ENCODE results near the gene TCEA3.

Gene TCEA3

DNA sequence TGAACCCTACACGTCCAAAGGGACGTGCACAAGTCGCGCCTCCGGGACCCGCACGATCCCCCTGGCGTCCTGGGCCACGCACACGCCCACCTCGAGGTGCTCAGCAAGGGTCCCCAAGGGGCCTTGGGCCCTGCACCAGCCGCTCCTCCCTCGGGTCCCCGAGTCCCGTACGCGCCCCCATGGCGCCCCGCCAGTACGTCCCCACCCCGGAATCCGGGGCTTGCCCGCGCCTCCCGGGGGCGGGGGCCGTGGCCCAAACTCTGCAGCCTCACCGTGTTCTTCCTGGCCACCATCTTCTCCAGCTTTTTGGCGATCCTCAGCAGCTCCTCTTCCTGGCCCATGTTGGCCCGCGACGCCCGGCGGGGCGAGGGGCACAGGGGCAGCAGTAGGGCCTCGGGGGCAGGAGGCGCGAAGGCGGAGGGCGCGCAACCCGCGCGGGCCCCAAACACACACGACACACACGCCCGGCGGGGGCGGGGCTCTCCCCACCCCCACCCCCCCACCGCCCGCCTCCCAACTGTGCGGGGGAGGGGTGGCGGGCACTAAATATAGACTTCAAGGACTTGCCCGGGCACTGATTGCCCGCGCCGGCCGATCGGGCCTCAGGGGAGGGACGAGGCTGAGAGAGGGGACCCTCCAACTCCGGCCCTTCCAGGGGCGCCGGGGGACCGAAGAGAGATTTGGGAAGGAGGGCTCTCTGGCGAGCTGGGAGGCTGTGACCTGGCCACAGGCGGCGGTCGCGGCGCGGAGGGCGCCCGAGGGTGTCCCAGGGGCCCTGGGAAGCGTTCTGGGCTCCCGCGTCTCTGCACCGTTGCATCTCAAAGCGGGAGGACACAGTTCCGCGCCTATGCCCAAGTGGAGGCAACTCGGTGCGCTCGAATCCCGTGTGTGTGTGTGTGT, at the start of gene TCEA3:
TCEA3 (minus strand) TSS at position 456 of the 900 bp plus-strand sequence; CDS start at position 341, 115 bp downstream.
- no peak for DNase-seq

DNA sequence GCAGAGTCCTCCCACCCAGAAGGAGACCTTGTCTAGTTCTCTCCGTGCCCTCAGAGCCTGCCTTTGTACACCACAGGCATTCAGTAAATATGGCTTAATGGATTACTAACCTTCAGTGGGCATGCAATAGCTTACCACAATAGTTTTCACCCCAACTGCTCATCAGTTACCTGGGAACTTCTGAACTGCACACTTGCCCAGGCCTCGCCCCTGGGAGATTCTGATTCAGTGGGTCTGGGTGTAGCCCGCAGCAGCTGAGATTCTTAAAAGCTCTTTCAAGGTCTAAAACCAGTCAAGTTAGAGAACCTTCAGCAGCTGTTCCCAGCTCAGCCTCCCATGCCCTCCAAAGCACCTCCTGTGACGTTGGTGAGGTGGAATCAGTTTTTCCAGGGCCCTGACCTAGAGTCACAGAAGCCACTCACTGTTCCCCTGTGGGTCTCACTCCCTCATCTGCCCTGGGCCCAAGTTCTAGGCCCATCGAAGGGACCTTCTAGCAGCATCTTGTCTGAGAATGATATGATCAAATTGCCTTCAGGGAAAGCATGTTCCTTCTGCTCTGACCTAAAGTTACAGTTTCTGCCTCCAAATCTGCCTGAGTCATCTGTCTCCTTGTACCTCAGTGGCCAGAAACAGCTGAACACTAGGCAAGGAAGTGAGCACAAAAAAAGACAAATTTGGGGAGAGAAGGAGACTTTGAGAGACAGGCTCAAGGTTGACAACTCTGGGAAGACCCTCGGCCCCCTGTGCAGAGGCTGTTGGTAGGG, 48.7 kb upstream of the TCEA3 start:
- no peak for DNase-seq

DNA sequence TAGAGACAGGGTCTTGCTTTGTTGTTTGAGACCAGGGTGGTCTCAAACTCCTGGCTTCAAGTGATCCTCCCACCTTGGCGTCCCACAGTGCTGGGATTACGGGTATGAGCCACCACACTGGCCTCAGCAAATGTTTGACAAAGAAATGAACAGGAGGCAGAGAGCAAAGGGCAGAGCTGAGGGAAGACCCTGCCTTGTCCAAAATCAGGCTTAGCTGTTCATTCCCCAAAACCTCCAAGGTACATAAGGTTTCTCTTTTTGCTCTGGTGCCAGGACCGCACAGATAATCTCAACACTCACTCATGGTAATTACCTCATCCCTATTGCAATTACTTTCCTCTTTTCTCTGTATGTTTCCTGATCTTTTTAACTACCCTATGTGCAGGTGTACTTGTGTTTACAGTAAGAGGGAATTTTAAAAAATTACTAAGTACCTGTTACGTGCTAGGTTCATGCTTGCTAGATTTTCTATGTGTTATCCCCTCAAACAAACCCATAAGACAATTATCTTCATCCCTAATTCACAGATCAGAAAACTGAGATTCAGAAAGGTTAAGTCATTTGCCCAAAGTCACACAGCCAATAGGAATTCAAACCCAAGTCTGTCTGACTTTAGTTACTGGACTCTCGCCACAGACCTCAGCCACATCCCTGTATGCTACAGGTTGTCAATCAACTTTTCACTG, 47.9 kb upstream of the TCEA3 start:
- no peak for DNase-seq

DNA sequence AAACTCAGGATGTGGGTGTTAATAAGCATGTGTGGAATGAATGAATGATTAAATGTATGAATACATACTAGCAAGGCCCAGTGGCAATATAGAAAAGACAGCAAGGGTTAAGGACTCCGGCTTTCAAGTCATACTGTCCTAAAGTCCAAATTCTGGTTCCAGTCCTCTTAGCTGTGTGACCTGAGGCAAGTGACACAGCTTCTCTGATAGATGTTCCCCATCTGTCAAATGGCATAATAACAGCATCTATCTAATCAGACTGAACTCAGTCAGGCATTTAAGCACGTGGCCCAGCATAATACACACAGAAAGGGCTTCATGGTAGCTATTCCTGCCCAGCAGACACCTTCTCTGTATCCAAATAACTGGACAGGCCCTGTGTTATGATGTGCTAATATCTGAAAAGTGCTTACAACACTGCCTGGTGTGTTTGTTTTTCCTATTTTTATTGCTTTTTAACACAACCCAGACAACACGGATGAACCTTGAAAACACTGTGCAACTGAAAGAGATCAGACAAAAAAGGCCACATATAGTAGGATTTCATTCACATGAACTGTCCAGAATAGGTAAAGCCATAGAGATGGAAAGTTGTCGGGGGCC, 47.0 kb upstream of the TCEA3 start:
- DNase-seq, result no peak

DNA sequence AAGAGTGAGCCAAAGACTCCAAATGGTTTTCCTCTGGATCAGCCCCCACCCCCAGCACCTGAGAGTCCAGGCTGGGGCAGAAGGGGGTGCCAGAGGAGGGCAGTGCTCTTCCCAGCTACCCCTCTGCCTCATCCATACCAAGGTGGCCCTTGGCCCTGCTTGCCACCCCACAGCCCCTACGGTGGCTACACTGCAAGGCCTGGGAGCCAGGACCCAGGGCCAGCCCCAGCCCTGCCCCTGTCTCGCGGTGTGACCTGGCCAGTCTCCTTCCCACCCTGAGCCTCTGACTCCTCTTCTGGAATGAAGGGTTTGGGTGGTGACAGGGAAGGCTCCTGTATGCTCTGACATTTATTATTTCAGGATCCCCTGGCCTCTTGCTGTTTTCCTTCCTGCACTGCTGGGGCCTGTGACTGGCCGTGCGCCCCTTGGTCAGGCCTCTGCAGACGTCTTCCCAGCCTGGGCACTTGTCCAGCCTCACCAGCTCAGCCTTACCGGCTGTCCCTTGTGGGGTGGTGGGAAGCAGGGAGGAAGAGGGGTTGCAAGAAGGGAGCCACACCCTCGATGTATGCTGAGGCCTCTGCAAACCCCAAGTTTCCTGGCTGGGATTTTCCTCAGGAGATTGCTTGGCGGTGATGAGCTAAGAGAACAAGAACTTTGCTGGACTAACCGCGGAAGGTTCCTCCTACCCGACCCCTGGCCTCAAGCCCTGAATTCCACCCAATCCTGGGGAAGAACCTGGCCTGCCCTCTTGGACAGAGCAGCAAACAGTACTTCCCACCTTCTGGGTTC, 45.9 kb upstream of the TCEA3 start:
- no peak for DNase-seq

DNA sequence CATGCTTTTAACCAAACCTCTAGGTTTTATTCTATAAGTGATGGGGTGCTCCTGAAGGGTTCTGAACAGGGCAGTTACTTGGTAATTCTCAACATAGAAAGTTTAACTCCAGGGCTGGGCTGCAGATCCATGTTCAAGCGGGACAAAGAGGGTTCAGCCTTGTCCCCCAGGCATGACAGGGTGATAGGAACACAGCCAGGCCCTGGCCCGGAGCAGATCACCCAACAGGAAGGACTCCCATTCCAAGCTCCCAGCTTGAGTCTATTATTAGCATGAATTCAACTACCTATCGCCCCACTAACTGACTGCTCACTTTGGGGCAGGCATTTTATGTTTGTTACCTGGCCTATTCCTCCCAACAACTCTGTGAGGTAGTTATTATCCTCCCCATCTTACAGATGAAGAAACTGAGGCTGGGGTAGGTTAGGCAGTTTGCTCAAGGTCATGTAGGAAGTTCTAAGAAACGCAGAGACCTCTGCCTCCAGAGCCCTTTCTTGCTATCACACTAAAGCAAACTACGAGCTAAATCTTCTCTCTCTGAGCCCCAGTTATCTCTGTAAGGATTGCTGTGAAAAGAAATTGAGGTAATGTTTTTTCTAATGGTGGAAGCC, 44.9 kb upstream of the TCEA3 start:
- DNase-seq, result no peak

DNA sequence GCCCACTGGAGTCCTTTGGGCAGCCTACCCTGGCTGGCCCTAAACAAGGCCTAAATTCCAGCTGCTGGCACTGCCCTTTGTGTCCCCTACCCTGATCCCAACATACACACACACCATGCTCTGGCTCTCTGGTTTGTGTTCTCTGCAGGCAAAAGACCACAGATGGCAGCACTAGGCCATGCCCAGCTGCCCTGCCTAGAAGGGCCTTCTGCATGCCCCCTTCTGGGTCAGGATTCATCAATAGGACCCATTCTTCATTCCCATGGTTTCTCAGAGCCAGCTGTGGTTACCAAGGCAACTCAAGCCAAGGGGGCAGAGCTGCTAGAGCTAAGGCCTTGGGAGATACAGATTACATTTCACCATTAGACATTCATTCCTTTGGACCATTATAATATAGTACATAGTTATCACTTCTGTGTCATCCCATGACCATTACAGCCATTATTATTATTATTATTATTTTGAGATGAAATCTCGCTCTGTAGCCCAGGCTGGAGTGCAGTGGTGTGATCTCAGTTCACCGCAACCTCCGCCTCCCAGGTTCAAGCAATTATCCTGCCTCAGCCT, 42.0 kb upstream of the TCEA3 start:
- DNase-seq, result no peak

DNA sequence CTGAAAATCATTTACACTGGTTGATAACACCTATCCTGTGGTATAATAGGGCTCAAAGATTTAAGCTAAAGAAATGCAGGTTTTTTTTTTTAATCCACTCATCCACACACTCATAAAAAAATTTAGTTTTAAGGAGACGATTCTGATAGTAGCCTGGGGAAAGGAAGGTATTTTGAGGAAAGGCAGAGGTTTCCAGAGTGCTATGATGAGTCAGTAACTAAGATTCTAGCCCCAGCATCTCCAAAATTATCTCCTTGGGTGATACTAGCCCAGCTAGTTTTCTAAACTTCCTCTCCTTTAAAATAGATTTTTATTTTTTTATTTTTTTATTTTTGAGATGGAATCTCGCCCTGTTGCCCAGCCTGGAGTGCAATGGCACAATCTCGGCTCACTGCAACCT, 38.7 kb upstream of the TCEA3 start:
- no peak for DNase-seq

DNA sequence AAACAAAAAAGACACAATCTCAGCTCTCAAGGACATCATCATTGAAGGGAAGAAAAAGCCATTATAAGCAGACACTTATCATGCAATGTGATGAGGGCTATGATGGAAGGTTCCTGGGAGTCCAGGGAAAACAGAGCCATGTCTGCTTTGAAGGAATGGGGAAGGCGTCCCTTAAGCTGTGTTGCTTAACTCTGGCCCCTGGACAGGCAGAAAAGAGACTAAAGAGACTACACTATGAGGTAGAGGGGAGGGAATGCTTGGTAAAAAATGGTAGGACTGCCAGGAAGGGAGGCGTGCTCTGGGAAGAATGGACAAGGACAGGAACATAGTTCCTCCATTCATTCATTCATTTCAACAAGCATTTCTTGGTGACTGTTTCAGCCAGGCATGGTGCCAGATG, 38.2 kb upstream of the TCEA3 start:
- no peak for DNase-seq

DNA sequence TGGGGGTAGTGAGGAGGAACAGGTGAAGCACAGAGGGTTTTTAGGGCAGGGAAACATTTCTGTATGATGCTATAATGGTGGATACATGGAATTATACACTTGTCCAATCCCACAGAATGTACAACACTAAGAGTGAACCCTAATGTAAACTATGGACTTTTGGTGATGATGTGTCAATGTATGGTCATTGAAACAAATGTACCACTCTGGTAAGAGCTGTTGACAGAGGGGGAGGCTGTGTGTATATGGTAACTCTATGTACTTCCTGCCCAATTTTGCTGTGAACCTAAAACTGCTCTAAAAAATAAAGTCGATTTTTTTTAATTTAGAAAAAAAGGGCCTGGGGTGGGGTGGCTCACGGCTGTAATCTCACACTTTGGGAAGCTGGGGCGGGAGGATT, 36.5 kb upstream of the TCEA3 start:
- DNase-seq, result no peak

DNA sequence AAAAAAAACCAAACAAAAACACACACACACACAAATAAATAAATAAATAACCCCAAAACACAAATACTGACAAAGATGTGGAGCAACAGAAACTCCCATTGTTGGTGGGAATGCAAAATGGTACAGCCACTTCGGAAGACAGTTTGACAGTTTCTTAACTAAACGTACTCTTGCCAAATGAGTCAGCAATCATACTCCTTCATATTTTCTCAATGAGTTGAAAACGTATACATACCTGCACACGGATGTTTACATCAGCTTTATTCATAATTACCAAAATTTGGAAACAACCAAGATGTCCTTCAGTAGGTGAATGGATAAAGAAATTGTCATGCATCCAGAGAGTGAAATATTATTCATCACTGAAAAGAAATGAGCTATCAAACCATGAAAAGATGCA, 36.0 kb upstream of the TCEA3 start:
- no peak for DNase-seq

DNA sequence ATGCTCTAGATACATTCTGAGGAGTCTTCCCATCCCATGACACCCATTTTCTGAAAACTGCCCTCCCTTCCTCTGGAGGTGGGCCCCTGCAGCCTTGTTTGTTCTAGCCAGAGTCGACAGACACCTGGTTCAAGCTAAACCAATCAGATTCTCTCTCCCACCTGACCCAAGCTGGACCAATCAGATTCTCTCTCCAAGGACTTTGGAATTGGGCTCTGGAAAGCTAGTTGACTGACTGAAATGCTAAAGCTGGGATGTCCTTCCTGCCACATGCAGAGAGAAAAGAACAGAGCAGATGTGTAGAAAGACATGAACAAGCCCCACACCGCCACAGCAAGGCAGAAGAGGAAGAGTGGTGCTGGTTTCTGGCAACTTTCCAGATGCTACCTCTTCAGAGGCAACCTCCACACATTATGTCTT, 34.8 kb upstream of the TCEA3 start:
- no peak for DNase-seq

DNA sequence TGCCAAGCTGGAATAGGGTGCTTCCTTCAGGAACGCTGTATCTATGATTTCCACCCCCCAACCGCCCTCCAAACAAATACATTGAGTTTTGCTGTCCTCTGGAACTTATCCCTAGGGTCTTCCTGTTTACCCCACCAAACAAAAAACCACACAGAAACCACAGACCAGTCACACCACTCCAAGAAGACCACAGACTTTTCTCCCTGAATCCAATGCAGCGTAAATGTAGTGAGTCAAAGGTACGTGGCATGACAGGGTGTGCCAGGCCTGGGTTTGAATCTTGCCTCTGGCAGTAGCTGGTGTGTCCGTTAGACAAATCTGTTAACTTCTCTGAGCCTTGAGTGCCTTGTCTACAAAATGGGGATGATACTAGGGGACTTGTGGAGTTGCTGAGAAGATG, 31.7 kb upstream of the TCEA3 start:
- no peak for DNase-seq

DNA sequence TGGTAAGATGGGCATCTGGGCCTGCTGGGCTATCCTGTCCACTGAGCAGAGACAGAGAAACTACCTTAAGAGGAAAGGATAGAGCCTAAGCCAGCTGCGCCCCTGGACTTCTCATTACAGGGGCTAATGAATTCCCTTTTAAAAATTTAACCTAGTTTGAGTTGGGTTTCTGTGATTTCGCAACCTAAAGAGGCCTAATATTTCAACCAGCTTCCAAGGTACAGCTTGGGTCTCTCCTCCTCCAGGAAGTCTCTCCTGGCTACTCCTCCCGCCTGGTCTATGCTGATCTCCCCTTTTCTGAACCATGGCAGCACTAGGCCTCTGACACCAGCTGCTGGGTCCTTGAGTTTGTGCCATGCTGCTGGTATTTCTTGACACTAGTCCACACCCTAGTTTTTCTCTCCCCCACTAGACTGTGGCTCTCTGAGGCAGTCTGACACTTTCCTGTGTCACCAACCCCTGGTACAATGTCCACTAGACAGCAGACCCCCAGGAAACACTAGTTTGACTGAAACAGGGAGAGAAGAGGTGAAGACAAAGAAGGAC, 29.0 kb upstream of the TCEA3 start:
- DNase-seq, result no peak

DNA sequence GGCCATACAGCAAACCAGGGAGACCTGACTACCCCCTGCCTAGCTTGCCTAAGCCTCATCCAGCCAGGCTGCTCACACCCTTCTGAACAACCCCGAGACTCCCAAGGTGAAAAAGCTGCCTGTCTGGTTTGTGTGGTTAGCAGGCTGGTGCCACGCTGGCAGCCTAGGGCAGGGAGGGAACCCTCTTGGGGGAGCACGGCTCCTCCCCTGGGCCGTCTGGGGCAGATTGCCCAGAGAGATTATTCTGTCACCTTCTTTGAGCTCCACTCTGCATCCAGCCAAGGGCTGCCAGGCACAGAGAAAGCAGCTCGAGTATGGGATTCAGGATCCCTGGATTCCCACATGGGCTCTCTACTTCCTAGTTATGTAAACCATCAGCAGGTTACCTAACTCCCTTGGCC, 27.5 kb upstream of the TCEA3 start:
- peak; percentile 28 for DNase-seq

DNA sequence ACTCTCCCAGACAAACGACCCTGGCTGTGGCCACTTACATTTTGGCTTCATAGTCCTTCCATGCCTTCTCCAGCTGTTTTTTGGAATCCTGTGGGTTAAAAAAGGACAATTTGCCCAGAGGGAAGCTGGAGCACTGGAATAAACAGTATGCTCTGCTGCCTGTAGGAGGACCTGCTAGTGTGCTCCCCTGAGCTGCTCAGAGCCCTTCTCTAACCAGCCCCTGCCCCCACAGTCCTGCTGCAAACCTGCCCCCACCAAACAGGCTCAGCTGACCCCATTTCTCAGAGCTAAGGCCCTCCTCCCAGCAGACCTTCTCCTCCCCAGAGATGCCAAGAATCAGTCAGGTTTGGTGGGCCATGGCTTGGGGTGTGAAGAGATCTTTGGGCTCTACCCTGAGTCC, 26.9 kb upstream of the TCEA3 start:
- DNase-seq, result no peak

DNA sequence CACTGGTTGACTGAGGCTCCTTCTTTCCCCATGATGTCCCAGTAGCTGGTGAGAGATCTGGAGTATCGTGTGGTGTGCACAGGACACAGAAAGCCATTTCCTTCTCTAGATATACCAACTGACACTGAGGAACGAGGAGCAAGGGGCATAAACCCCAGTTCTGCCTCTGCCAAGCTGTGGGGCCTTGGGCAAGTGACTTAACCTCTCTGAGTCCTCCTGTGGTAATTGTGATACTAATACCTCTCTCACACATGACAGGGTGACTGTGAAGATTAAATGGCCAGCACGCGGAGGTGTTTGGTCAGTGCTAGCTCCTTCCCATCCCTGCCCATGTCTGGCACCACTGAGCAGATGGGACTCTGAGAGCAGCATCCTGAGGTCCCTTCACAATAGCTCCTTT, 26.3 kb upstream of the TCEA3 start:
- DNase-seq, result no peak

DNA sequence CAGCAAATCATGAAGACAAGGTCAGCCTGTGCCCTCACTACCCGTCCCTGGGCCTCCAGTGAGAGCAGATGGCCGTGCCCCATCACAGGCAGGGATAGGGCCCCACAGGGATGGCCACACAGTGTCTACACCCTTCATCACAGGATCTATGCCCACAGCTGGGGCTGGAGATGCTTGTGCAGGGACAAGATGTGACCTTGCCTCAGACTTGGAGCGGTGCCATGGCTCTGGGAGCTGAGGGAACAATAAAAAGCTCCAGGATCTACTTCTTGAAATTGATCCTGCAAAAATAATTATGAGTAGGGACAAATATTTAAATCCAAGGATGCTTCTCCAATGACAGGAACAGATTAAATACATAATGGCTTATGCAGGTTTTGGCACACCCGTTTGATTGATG, 25.4 kb upstream of the TCEA3 start:
- no peak for DNase-seq

DNA sequence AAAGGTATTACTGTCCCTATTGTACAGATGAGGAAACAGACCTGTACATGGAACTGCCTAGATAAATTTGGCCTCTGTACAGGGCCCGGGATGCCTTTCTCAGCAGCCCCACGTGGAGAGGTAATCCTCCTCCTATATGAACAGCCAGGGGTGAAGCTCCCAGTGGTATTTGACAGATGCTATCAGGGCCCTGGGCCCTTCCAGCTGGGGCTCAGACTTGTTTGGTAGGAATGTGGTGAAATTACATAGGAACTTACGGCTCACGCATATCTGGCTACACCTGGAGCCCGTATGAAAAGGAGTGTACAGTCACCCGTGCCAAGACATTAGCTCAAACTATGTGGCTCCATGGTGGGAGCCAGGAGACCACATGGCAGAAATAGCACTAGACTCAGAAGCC, 24.8 kb upstream of the TCEA3 start:
- no peak for DNase-seq

DNA sequence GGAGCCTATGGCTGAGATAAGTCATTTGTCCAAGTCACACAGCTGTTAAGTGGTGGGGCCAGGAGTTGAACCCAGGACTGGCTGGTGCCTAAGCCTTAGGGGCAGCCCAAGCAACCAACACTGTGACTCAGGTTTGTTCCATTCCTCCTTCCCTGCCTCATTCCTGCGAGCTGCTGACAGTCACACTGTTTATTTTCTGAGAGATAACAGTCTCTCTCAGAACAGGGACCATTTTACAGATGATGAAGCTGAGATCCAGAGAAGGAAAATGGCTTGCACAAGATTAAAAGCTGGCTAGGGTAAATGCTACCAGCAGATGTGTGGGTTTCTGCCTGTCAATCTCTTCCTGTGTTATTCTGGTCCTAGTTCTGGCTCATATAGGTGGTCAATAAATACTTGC, 24.3 kb upstream of the TCEA3 start:
- no peak for DNase-seq

DNA sequence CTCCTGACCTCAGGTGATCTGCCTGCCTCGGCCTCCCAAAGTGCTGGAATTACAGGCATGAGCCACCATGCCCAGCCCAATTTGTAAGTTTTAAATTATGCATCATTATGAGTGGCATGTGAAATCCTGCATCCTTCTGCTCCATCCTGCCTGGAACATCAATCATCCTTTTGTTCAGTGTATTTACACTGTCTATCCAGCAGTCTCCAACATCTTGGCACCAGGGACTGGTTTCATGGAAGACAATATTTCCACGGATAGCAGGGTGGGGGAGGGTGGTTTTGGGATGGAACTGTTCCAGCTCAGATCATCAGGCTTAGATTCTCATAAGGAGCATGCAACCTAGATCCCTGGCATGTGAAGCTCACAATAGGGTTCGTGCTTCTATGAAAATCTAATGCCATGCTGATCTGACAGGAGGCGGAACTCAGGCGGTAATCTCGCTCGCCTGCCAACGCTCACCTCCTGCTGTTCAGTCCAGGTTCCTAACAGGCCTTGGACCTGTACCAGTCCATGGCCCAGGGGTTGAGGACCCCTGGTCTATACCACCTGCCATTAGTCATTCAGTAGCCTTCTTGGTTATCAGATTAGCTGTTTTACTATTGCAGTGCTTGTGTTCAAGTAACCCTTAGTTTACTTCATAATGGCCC, 22.2 kb upstream of the TCEA3 start:
- no peak for DNase-seq

All from NCI-H526 treated with DMSO at 0.1 percent for 48 hours (cell line).